ENCODE measurements around the gene EHD1. TPM values are rescaled to one million over a fixed set of nuclear protein-coding genes. Genes with fewer than 3 reads are reported as not detected.
A peak's percentile ranks its signal among the peaks of the same experiment; 100 is the strongest.

EHD1 gene
- total RNA-seq, 4 donors from 2014 or later = 67.9 to 202 (median 116) TPM

DNA sequence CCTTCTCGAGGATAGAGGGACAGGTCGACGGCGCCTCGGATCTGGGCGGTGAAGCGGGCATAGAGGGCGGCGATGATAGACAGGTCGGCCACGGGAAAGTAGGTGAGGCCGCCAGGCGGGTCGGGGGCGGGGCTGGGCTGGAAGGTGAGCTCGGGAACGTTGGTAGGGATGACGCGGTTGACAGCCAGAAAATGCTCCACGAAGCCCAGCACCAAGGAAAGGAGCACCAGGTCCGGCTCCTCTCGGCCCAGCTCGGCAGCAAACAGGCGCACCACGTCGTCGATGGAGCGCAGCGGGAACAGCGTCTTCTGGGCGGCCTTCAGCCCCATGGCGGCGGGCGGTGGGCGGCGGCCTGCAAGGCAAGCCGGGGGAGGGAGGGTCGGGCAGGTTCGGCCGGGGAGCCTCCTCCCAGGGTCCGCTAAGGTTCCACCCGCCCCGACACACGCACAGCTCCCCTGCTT is 68.6 kb downstream of the EHD1 start:
- Histone ChIP-seq H3K4me1 (peaks cover 8 to 14% (median 10%) of the 10 kb centered on the region in 4 donors), H3K9me3 (no peaks in the 10 kb centered on the region), H3K27ac (peak overlapping the region; percentile 87 to 92 (median 92)), H3K4me3 (peak overlapping the region; percentile 88 to 99 (median 93)), H3K27me3 (no peaks in the 10 kb centered on the region), H3K36me3 (no peaks in the 10 kb centered on the region)
- intact Hi-C loops (cut with DNase I; ENCODE audit: low total_unique reads) (no loop called here), in situ Hi-C loops (cut with MboI; ENCODE audit: low pct_ligation_motif_present in 1 of 4, low pct_unique_long_range_greater_than_20kb in 1 of 4, low sequenced_read_pairs in 3 of 4) (no loop called here)
- peak; percentile 75 for DNase-seq
- TF ChIP-seq EP300 (IDR thresholded peaks at IDR 0.05; ENCODE audit: low read depth) = no peak
- no peak for TF ChIP-seq POLR2A (IDR thresholded peaks at IDR 0.05)
- peak in 1 of 3 donors; percentile 7 for TF ChIP-seq POLR2AphosphoS5 (IDR thresholded peaks at IDR 0.05)
- TF ChIP-seq, protein P1, sequence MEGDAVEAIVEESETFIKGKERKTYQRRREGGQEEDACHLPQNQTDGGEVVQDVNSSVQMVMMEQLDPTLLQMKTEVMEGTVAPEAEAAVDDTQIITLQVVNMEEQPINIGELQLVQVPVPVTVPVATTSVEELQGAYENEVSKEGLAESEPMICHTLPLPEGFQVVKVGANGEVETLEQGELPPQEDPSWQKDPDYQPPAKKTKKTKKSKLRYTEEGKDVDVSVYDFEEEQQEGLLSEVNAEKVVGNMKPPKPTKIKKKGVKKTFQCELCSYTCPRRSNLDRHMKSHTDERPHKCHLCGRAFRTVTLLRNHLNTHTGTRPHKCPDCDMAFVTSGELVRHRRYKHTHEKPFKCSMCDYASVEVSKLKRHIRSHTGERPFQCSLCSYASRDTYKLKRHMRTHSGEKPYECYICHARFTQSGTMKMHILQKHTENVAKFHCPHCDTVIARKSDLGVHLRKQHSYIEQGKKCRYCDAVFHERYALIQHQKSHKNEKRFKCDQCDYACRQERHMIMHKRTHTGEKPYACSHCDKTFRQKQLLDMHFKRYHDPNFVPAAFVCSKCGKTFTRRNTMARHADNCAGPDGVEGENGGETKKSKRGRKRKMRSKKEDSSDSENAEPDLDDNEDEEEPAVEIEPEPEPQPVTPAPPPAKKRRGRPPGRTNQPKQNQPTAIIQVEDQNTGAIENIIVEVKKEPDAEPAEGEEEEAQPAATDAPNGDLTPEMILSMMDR (IDR thresholded peaks at IDR 0.05) = no peak
- 3 to 20% methylated on average over 2 to 44 of the region's 44 CpGs for WGBS, 2 donors (ENCODE audit: low coverage in 1 of 2)

DNA sequence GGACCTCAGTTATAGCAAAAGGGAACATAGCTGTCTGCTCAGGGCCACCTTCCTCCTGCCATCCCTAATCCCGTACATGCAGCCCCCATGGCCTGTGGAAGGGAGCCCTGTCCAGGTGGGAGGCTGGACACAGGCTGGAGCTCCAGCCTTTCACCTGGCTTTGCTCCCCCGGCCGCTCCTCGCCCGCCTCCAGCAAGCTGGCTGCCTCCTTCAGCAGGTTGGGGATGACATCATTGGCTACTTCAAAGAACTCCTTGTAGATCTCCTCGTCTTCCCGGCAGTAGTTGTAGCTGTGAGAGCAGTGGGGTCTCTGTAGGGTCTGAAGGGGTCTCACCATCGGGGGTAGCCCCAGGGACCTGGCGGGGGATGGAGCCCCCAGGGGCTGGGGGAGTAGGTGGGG is 72.9 kb downstream of the EHD1 start:
- 91% methylated on average over 9 of the region's 9 CpGs; no CpG with 5 or more reads in 1 of the 2 donors for WGBS, 2 donors (ENCODE audit: low coverage in 1 of 2)
- Histone ChIP-seq H3K4me1 (peaks cover 18 to 34% (median 29%) of the 10 kb centered on the region in 4 donors), H3K27me3 (no peaks in the 10 kb centered on the region), H3K36me3 (no peaks in the 10 kb centered on the region), H3K4me3 (no peak overlapping the region), H3K27ac (no peak overlapping the region), H3K9me3 (no peaks in the 10 kb centered on the region)
- DNase-seq = no peak
- TF ChIP-seq, protein P1 (IDR thresholded peaks at IDR 0.05) = no peak
- no peak for TF ChIP-seq POLR2A (IDR thresholded peaks at IDR 0.05)
- no peak for TF ChIP-seq EP300 (IDR thresholded peaks at IDR 0.05; ENCODE audit: low read depth)
- no peak for TF ChIP-seq POLR2AphosphoS5 (IDR thresholded peaks at IDR 0.05)
- intact Hi-C loops (cut with DNase I; ENCODE audit: low total_unique reads) = no loop called here
- in situ Hi-C loops (cut with MboI; ENCODE audit: low pct_ligation_motif_present in 1 of 4, low pct_unique_long_range_greater_than_20kb in 1 of 4, low sequenced_read_pairs in 3 of 4) = no loop called here

DNA sequence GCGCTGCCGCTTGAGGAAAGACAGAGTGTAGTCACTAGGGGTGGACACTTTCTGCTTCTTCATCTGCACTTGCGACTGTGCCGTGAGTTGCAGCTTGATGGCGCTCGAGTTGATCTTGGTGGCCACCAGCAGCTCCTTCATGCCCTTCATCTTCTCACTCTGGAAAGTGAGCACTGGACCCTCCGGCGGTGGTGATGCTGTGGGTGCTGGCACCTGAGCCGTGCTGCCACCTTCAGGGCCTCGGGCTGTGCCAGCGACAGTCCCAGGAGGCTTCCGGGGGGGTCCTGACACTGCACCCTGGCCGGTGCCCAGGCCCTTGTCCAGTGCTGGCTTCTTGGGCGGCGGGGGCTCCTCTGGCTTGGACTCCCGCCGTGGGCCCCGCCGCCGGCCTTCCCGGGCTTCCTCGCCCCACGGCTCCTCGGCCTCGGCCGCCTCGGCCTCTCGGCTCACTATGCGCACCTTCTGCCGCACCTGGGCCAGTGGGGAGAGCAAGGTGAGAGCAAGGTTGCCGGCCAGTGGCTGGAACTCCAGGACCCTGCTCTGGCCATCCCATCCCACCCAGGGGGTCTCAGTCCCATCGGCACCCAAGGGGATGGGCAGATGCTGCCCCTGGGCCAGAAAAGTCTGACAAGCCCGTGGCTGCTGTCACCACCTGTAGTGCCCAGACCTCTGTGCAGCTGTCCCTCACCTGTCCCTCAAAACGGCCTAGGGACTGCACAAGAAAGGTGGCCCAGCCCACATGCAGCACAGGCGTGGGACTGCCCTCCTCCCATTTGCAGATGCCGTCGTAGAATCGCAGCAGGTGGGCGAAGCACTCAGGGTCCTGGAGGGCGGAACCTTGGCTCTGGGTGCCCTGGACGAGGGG is 73.8 kb downstream of the EHD1 start:
- 89 to 93% methylated on average over 3 to 21 of the region's 41 CpGs for WGBS, 2 donors (ENCODE audit: low coverage in 1 of 2)
- no peak overlapping the region for H3K4me3 ChIP-seq
- in situ Hi-C loops (cut with MboI; ENCODE audit: low pct_ligation_motif_present in 1 of 4, low pct_unique_long_range_greater_than_20kb in 1 of 4, low sequenced_read_pairs in 3 of 4) = no loop called here
- H3K27me3 ChIP-seq = no peaks in the 10 kb centered on the region
- peak overlapping the region; percentile 87 to 93 (median 90) for H3K27ac ChIP-seq
- no peaks in the 10 kb centered on the region for H3K36me3 ChIP-seq
- DNase-seq = no peak
- no peaks in the 10 kb centered on the region for H3K9me3 ChIP-seq
- TF ChIP-seq EP300 (IDR thresholded peaks at IDR 0.05; ENCODE audit: low read depth) = no peak
- no peak for TF ChIP-seq POLR2AphosphoS5 (IDR thresholded peaks at IDR 0.05)
- no peak for TF ChIP-seq POLR2A (IDR thresholded peaks at IDR 0.05)
- TF ChIP-seq, protein P1 (IDR thresholded peaks at IDR 0.05) = no peak
- intact Hi-C loops (cut with DNase I; ENCODE audit: low total_unique reads) = no loop called here
- H3K4me1 ChIP-seq = peaks cover 18 to 30% (median 25%) of the 10 kb centered on the region in 4 donors

DNA sequence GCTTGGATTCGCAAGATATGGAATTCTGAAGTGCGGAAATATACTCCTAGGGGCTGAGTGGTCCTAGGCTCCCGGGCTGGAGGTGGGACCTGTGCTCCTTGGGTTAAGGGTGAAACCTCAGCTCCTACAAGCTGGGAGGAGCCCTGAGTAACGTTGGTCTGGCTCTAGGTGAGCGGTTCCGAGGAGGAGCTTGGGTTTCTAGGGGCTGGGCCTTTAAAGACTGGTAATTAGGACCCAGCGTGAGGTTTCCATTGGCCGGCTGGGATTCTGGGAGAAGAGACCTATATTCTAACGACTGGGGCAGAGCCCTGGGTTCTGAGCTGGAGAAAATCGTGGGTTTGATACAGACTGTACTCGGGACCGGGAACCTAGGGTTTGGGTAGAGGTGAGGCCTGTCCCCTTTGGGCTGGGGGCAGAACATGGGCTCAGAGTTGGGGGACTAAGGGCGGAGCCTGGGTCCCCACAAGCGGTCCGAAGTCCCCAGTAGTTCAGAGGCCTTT is 74.5 kb downstream of the EHD1 start:
- Histone ChIP-seq H3K27ac (peak overlapping the region; percentile 87 to 93 (median 90)), H3K27me3 (no peaks in the 10 kb centered on the region), H3K4me3 (peak overlapping the region in 3 of 4 donors; percentile 53 to 68 (median 56)), H3K9me3 (no peaks in the 10 kb centered on the region), H3K36me3 (no peaks in the 10 kb centered on the region), H3K4me1 (peaks cover 12 to 25% (median 20%) of the 10 kb centered on the region in 4 donors)
- TF ChIP-seq POLR2A (IDR thresholded peaks at IDR 0.05) = no peak
- TF ChIP-seq, protein P1 (IDR thresholded peaks at IDR 0.05) = no peak
- no peak for TF ChIP-seq POLR2AphosphoS5 (IDR thresholded peaks at IDR 0.05)
- TF ChIP-seq EP300 (IDR thresholded peaks at IDR 0.05; ENCODE audit: low read depth) = no peak
- in situ Hi-C loops (cut with MboI; ENCODE audit: low pct_ligation_motif_present in 1 of 4, low pct_unique_long_range_greater_than_20kb in 1 of 4, low sequenced_read_pairs in 3 of 4) = no loop called here
- intact Hi-C loops (cut with DNase I; ENCODE audit: low total_unique reads) = no loop called here
- 33 to 39% methylated on average over 9 to 15 of the region's 15 CpGs for WGBS, 2 donors (ENCODE audit: low coverage in 1 of 2)
- no peak for DNase-seq
